Body of pancreas (tissue), 4 donors: ENCODE data around the gene MPC1.

Source experiments
- CTCF ChIP-seq, 7 experiments: fragments of 450-650 bp in 4 of 7; fragments of 200-600 bp in 3 of 7; sonication (generic) in 3 of 7; IDR thresholded peaks; one replicate each; pipeline ENCODE4 v1.5.1; 2016 to 2019; ENCODE audit warnings: antibody characterized with exemption in 7 of 7
- POLR2A ChIP-seq, 3 donors: fragments of 450-650 bp; IDR thresholded peaks; one replicate each; pipeline ENCODE4 v1.6.1; 2016; ENCODE audit warnings: antibody characterized with exemption in 3 of 3, mild to moderate bottlenecking in 2 of 3

- no peak for TF ChIP-seq CTCF (IDR thresholded peaks at IDR 0.05)
- no peak for TF ChIP-seq POLR2A (IDR thresholded peaks at IDR 0.05)
These were observed 43.9 kb downstream of the MPC1 start for GRCh38 chr6:166338854-166339253.
